Stimulated activated naive CD8-positive, alpha-beta T cell treated with anti-CD3 and anti-CD28 coated beads, Interleukin-15, amount 100 ng/mL, for 72 hours (primary cell): ENCODE measurements around the gene CDH12.
A peak's percentile ranks its signal among the peaks of the same experiment; 100 is the strongest.

Source experiments
- ATAC-seq: fragments of 150-1000 bp; cut with Tn5 transposase; 2 replicates; pipeline ENCODE4 v1.10.0; 2021; ENCODE audit warnings: mild to moderate bottlenecking, moderate library complexity
- DNase-seq, 2 donors: peaks; one replicate each; pipeline ENCODE4 v3.0.0; 2021 to 2022
- H3K27ac Mint-ChIP-seq, 2 donors: one replicate each; pipeline ENCODE4 v1.8.0; 2022; ENCODE audit warnings: mild to moderate bottlenecking in 2 of 2, mixed read lengths in 2 of 2, moderate library complexity in 2 of 2
- H3K27me3 Mint-ChIP-seq: one replicate; pipeline ENCODE4 v1.8.0; 2022; ENCODE audit warnings: mixed read lengths
- H3K4me1 Mint-ChIP-seq: one replicate; pipeline ENCODE4 v1.8.0; 2022; ENCODE audit warnings: mild to moderate bottlenecking, mixed read lengths
- H3K4me3 Mint-ChIP-seq, 2 donors: one replicate each; pipeline ENCODE4 v1.8.0; 2022; ENCODE audit warnings: mild to moderate bottlenecking in 2 of 2, mixed read lengths in 2 of 2, moderate library complexity in 1 of 2
- H3K9me3 Mint-ChIP-seq, 2 donors: one replicate each; pipeline ENCODE4 v1.8.0; 2022; ENCODE audit warnings: mixed read lengths in 2 of 2

The CDH12 gene

DNA sequence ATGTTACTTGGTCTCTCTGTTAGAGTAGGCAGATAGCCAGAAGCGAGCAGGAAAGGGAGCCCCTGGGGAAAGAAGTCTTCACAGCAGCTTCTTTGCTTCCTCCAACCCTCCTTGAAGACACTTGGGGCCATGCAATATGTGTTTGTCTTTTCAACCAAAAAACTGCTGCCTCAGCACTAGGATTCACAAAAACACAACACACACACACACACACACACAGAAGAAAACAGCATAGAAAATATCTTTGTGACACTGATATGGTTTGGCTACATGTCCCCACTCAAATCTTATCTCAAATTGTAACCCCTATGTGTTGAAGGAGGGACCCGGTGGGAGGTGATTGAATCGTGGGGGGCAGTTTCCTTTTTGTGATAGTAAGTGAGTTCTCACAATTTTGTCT is 133.3 kb downstream of the CDH12 start:
- peaks cover 13 to 26% of the 10 kb centered on the region in 2 donors for H3K9me3 Mint-ChIP-seq
- ATAC-seq, result no peak
- DNase-seq, result no peak
- H3K4me1 Mint-ChIP-seq, result no peaks in the 10 kb centered on the region
- H3K27me3 Mint-ChIP-seq, result no peaks in the 10 kb centered on the region
- H3K27ac Mint-ChIP-seq, result no peak overlapping the region
- no peak overlapping the region for H3K4me3 Mint-ChIP-seq

DNA sequence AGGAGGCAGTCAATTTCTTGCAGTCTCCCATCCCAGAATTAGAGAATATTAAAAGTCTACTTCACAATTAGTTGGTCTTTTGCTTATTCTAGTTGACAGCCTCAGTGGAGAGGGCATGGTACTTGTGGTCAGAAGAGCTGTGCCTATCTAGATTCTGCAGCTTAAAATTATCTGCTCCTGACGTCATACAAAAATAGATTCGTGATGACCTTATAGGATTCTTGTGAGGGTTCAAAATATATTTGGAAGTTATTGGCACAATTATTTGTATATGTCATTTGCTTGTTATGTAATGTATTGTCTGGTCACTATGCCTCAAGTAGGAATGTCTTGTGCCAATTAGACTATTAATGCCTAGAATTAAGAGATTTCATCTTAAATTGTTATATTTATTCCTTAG is 142.5 kb downstream of the CDH12 start:
- Mint-ChIP-seq H3K9me3 (peaks cover 0 to 11% of the 10 kb centered on the region in 2 donors), H3K27me3 (no peaks in the 10 kb centered on the region), H3K27ac (no peak overlapping the region), H3K4me1 (no peaks in the 10 kb centered on the region), H3K4me3 (no peak overlapping the region)
- no peak for ATAC-seq
- DNase-seq, result no peak

GRCh38 chr5:22709743-22710142 is 143.4 kb downstream of the CDH12 start:
- ATAC-seq (no peak), DNase-seq (no peak)
- Mint-ChIP-seq H3K27ac (no peak overlapping the region), H3K9me3 (peaks cover 0 to 11% of the 10 kb centered on the region in 2 donors), H3K27me3 (no peaks in the 10 kb centered on the region), H3K4me1 (no peaks in the 10 kb centered on the region), H3K4me3 (no peak overlapping the region)

DNA sequence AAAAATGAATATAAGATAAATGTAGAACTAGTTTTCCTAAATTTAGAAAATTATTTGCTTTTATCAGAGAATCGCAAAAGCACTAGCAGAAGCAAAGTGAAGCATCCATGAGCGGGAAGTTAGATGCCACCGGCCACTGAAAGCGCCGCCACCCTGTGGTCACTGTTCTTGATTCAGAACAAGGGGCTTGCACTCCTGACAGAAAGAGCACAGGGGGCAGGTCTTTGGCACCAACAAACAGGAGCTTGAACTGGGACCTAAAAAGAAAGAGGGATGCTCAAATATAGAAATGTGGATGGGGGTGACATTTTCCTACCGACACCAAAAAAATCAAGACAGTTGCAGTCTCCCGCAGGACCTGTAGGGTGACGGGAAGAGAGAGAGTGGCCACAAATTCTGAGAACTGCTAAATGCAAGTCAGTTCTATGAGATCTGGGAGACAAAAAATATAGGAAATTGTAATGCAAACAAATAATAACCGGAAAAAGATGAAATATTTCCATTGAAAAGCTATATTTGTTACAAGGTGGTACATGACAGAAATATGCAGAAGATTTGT is 144.3 kb downstream of the CDH12 start:
- Mint-ChIP-seq H3K27me3 (no peaks in the 10 kb centered on the region), H3K27ac (no peak overlapping the region), H3K4me1 (no peaks in the 10 kb centered on the region), H3K4me3 (no peak overlapping the region), H3K9me3 (peaks cover 0 to 11% of the 10 kb centered on the region in 2 donors)
- DNase-seq (no peak), ATAC-seq (no peak)

GRCh38 chr5:22706901-22707300 is 146.2 kb downstream of the CDH12 start:
- H3K27ac Mint-ChIP-seq, result no peak overlapping the region
- H3K4me1 Mint-ChIP-seq, result no peaks in the 10 kb centered on the region
- H3K4me3 Mint-ChIP-seq, result no peak overlapping the region
- DNase-seq (no peak), ATAC-seq (no peak)
- H3K9me3 Mint-ChIP-seq, result peaks cover 0 to 11% of the 10 kb centered on the region in 2 donors
- no peaks in the 10 kb centered on the region for H3K27me3 Mint-ChIP-seq

GRCh38 chr5:22699319-22699718 is 153.8 kb downstream of the CDH12 start:
- no peak for ATAC-seq
- no peaks in the 10 kb centered on the region for H3K4me1 Mint-ChIP-seq
- H3K27ac Mint-ChIP-seq, result no peak overlapping the region
- no peak overlapping the region for H3K4me3 Mint-ChIP-seq
- no peaks in the 10 kb centered on the region for H3K27me3 Mint-ChIP-seq
- no peaks in the 10 kb centered on the region for H3K9me3 Mint-ChIP-seq
- DNase-seq, result no peak

GRCh38 chr5:22693121-22693520 is 160.0 kb downstream of the CDH12 start:
- DNase-seq (no peak), ATAC-seq (no peak)
- H3K27ac Mint-ChIP-seq, result peak overlapping the region in 1 of 2 donors; percentile 63
- no peaks in the 10 kb centered on the region for H3K27me3 Mint-ChIP-seq
- no peak overlapping the region for H3K4me3 Mint-ChIP-seq
- H3K4me1 Mint-ChIP-seq, result no peaks in the 10 kb centered on the region
- no peaks in the 10 kb centered on the region for H3K9me3 Mint-ChIP-seq

DNA sequence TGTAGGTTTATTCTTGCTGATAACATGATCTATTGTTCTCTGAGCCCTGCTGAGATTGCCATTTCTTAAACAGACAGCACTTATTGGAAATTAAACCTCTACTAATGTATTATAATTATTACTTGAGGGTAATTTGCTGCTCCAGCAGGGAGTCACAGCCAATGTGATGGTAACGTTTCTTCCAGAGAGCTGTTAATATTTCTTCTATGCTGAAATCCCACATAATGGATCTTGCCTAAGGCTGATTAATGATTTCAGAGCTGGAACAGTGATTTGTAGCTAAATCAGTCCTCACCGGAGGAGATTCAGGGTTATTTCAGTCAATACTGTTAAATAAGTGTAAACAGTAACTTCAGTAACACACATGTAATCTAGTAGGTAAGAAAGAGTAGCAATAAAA is 170.1 kb downstream of the CDH12 start:
- Mint-ChIP-seq H3K4me1 (no peaks in the 10 kb centered on the region), H3K4me3 (no peak overlapping the region), H3K27me3 (no peaks in the 10 kb centered on the region), H3K27ac (no peak overlapping the region), H3K9me3 (no peaks in the 10 kb centered on the region)
- ATAC-seq, result no peak
- DNase-seq, result no peak

DNA sequence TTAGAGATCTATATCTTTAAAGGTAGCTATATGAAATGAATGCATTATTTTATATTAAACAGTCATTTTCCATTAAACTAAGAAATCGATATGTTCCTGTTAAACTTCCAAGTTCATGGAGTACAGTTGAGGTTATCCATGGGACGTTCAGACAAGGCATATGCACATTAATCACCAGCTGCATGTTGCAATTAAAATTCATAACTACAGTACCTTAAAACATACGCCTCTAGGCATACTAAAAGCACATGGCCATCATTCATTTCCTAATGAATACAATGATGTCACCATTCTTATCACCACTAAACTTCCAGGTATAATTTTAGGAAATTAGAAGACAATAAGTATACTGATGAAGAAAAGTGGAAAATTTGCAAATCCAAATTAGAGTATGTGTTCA is 174.3 kb downstream of the CDH12 start:
- H3K9me3 Mint-ChIP-seq, result peaks cover 6 to 8% of the 10 kb centered on the region in 2 donors
- no peak overlapping the region for H3K27ac Mint-ChIP-seq
- H3K4me1 Mint-ChIP-seq, result no peaks in the 10 kb centered on the region
- no peak for ATAC-seq
- no peak overlapping the region for H3K4me3 Mint-ChIP-seq
- no peaks in the 10 kb centered on the region for H3K27me3 Mint-ChIP-seq
- DNase-seq, result no peak

DNA sequence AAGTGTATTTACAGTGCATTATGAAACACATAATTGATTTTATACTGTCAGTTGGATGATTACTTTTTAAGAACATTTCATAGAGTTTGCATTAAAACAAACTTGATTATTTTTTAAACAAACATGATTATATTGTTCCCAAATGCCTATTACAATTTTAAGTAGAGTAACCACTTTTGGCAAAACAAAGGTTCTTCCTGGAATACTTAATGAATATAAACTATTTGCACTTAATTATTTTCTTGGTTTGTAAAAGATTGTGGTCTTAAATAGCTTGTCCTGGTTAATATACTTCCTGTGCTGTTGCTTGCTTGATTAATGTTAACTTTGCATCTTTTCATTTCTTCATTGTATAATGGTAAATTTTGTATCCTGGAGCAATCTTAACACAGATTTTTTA is 180.0 kb downstream of the CDH12 start:
- no peak for DNase-seq
- Mint-ChIP-seq H3K27me3 (no peaks in the 10 kb centered on the region), H3K9me3 (peaks cover 8 to 15% of the 10 kb centered on the region in 2 donors), H3K27ac (peak overlapping the region in 1 of 2 donors; percentile 89), H3K4me3 (no peak overlapping the region), H3K4me1 (no peaks in the 10 kb centered on the region)
- ATAC-seq, result no peak

- no peak for ATAC-seq
- DNase-seq, result no peak
- Mint-ChIP-seq H3K4me1 (no peaks in the 10 kb centered on the region), H3K9me3 (peaks cover 0 to 12% of the 10 kb centered on the region in 2 donors), H3K27me3 (no peaks in the 10 kb centered on the region), H3K4me3 (no peak overlapping the region), H3K27ac (no peak overlapping the region)
Observed at GRCh38 chr5:22669345-22669744, 183.8 kb downstream of the CDH12 start.

- no peak for ATAC-seq
- H3K27ac Mint-ChIP-seq, result no peak overlapping the region
- no peaks in the 10 kb centered on the region for H3K27me3 Mint-ChIP-seq
- peaks cover 0 to 4% of the 10 kb centered on the region in 2 donors for H3K9me3 Mint-ChIP-seq
- H3K4me1 Mint-ChIP-seq, result no peaks in the 10 kb centered on the region
- no peak for DNase-seq
- H3K4me3 Mint-ChIP-seq, result no peak overlapping the region
Observed at GRCh38 chr5:22665801-22666200, 187.3 kb downstream of the CDH12 start.

GRCh38 chr5:22663134-22663533 is 190.0 kb downstream of the CDH12 start:
- Mint-ChIP-seq H3K4me3 (no peak overlapping the region), H3K27me3 (no peaks in the 10 kb centered on the region), H3K27ac (no peak overlapping the region), H3K4me1 (no peaks in the 10 kb centered on the region), H3K9me3 (no peaks in the 10 kb centered on the region)
- no peak for ATAC-seq
- DNase-seq, result no peak

DNA sequence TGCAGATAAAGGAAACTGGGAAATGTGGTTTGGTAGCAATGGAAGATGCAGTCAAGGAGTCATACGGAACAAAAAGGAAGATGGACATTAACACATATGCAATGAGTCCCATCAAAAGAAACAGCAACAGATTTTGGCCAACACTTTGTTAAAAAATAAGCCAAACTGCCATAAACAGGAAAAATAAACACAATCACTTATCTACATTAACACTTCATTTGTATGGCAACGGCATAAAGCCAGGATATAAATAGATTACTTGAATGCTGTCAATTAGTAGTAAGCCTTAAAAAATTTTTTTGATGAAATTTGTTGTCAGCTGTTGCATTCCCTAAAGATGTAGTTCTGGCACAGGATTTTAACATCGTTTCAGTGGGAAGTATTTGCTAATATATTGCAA is 190.8 kb downstream of the CDH12 start:
- Mint-ChIP-seq H3K4me1 (no peaks in the 10 kb centered on the region), H3K27ac (no peak overlapping the region), H3K27me3 (no peaks in the 10 kb centered on the region), H3K4me3 (no peak overlapping the region), H3K9me3 (no peaks in the 10 kb centered on the region)
- DNase-seq (no peak), ATAC-seq (no peak)

GRCh38 chr5:22651355-22651754 is 201.8 kb downstream of the CDH12 start:
- no peak overlapping the region for H3K27ac Mint-ChIP-seq
- H3K4me1 Mint-ChIP-seq, result no peaks in the 10 kb centered on the region
- no peaks in the 10 kb centered on the region for H3K27me3 Mint-ChIP-seq
- no peak for ATAC-seq
- H3K4me3 Mint-ChIP-seq, result no peak overlapping the region
- peaks cover 16 to 21% of the 10 kb centered on the region in 2 donors for H3K9me3 Mint-ChIP-seq
- no peak for DNase-seq

DNA sequence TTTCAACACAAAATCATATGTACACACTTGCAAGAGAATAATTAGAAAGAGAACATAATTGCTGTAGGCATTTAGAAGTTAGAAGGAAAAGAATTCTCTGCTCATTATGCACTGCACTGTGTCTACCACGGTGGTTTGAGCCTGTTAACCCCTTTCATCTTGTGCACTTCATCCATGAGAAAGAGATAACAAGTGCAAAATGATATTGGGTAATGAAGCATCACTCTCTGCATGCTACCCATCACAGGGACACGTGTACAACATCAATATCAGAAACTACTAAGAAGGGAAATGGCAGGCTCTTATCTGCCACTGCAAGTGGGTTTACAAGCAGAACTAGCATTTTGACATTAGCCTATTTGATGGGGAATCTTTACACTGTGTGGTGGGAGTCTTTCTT is 202.6 kb downstream of the CDH12 start:
- ATAC-seq (no peak), DNase-seq (no peak)
- Mint-ChIP-seq H3K27me3 (no peaks in the 10 kb centered on the region), H3K4me1 (no peaks in the 10 kb centered on the region), H3K27ac (no peak overlapping the region), H3K4me3 (no peak overlapping the region), H3K9me3 (peaks cover 16 to 21% of the 10 kb centered on the region in 2 donors)

GRCh38 chr5:22649074-22649473 is 204.1 kb downstream of the CDH12 start:
- ATAC-seq (no peak), DNase-seq (no peak)
- Mint-ChIP-seq H3K27ac (no peak overlapping the region), H3K4me3 (no peak overlapping the region), H3K4me1 (no peaks in the 10 kb centered on the region), H3K9me3 (peaks cover 14% of the 10 kb centered on the region in 2 donors), H3K27me3 (no peaks in the 10 kb centered on the region)
